ENCODE results near the gene GLOD4. TPM values are rescaled to one million over a fixed set of nuclear protein-coding genes. Genes with fewer than 3 reads are reported as not detected.
A peak's percentile ranks its signal among the peaks of the same experiment; 100 is the strongest.

GLOD4 gene
- total RNA-seq, 3 donors from 2014 or later: 47.5 to 61.1 (median 59.9) TPM

GRCh38 chr17:725746-726145, 56.3 kb downstream of the GLOD4 start:
- no peaks in the 10 kb centered on the region for H3K4me1 ChIP-seq
- DNase-seq (ENCODE audit: low spot score in 2 of 2): no peak
- no peaks in the 10 kb centered on the region for H3K36me3 ChIP-seq
- no peak overlapping the region for H3K27ac ChIP-seq
- H3K4me3 ChIP-seq: no peak overlapping the region
- H3K27me3 ChIP-seq: no peaks in the 10 kb centered on the region
- intact Hi-C loops (cut with DNase I; ENCODE audit: low total_unique reads): no loop called here
- TF ChIP-seq POLR2AphosphoS5 (IDR thresholded peaks at IDR 0.05) (no peak), POLR2A (IDR thresholded peaks at IDR 0.05) (no peak), CTCF (IDR thresholded peaks at IDR 0.05) (no peak)
- no peaks in the 10 kb centered on the region for H3K9me3 ChIP-seq

- no peak for TF ChIP-seq CTCF (IDR thresholded peaks at IDR 0.05)
- no peak for TF ChIP-seq POLR2A (IDR thresholded peaks at IDR 0.05)
- no peak for TF ChIP-seq POLR2AphosphoS5 (IDR thresholded peaks at IDR 0.05)
- DNase-seq (ENCODE audit: low spot score in 2 of 2): no peak
- Histone ChIP-seq H3K4me3 (no peak overlapping the region), H3K9me3 (no peaks in the 10 kb centered on the region), H3K27ac (no peak overlapping the region), H3K36me3 (no peaks in the 10 kb centered on the region), H3K27me3 (no peaks in the 10 kb centered on the region), H3K4me1 (no peaks in the 10 kb centered on the region)
- intact Hi-C loops (cut with DNase I; ENCODE audit: low total_unique reads): no loop called here
Measured at GRCh38 chr17:725084-725483, 57.0 kb downstream of the GLOD4 start.

DNA sequence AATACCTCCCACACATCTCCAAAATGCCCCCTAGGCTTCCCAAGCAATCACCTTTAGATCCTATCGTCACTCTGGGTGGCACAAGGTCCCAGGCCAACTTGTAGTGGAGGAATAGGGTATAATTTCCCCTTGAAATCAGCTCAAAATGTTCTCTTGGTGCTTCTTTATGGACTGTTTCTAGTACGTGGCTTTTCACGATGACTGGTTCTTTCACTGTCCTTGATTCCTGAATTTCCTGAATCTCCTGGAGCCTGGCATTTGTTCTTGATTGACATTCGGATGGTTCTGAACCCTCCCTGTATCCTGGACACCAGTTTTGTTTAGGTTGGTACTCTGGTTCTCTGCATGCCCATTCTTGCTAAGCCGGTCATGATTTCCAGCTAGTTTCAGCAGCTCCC, 60.5 kb downstream of the GLOD4 start:
- H3K4me1 ChIP-seq: no peaks in the 10 kb centered on the region
- no peaks in the 10 kb centered on the region for H3K36me3 ChIP-seq
- no peak for DNase-seq (ENCODE audit: low spot score in 2 of 2)
- H3K27me3 ChIP-seq: no peaks in the 10 kb centered on the region
- no peak overlapping the region for H3K4me3 ChIP-seq
- no peaks in the 10 kb centered on the region for H3K9me3 ChIP-seq
- no peak for TF ChIP-seq POLR2AphosphoS5 (IDR thresholded peaks at IDR 0.05)
- TF ChIP-seq POLR2A (IDR thresholded peaks at IDR 0.05): no peak
- TF ChIP-seq CTCF (IDR thresholded peaks at IDR 0.05): no peak
- intact Hi-C loops (cut with DNase I; ENCODE audit: low total_unique reads): no loop called here
- H3K27ac ChIP-seq: peak overlapping the region in 1 of 2 donors; percentile 48

DNA sequence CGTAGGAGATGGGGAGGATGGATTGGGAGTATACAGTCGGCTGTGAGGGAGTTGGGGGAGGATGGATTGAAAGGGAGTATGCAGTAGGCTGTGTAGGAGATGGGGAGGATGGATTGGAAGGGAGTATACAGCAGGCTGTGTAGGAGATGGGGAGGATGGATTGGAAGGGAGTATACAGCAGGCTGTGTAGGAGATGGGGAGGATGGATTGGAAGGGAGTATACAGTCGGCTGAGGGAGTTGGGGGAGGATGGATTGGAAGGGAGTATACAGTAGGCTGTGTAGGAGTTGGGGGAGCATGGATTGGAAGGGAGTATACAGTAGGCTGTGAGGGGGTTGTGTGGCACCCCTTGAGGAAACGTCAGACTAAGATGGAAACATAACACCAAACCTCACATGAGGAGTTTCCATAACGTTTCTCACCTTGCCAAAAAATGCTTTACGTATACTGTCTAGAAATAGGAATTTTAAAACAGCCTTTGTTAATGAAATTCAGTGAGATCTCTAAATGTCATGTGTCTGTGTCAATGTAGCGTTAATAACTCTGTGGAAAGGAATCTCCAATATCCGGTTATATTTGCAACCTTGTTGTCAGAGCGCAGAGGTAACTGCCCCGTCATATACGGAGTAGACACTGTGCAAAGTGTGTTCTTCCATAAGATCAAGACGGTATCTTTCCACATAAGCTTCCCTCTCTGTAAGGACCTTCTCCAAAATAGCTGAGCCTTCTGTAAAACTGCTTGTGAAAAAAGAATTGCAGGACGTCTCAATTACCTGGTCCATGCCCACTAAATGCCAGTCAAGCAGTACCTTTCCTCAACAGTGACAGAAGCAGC, 61.2 kb downstream of the GLOD4 start:
- Histone ChIP-seq H3K27ac (peak overlapping the region in 1 of 2 donors; percentile 48), H3K27me3 (no peaks in the 10 kb centered on the region), H3K4me1 (peaks cover 0 to 4% of the 10 kb centered on the region in 2 donors), H3K36me3 (no peaks in the 10 kb centered on the region), H3K4me3 (no peak overlapping the region), H3K9me3 (no peaks in the 10 kb centered on the region)
- no peak for TF ChIP-seq CTCF (IDR thresholded peaks at IDR 0.05)
- no peak for TF ChIP-seq POLR2A (IDR thresholded peaks at IDR 0.05)
- no peak for TF ChIP-seq POLR2AphosphoS5 (IDR thresholded peaks at IDR 0.05)
- no peak for DNase-seq (ENCODE audit: low spot score in 2 of 2)
- intact Hi-C loops (cut with DNase I; ENCODE audit: low total_unique reads): no loop called here

- Histone ChIP-seq H3K4me3 (no peak overlapping the region), H3K36me3 (no peaks in the 10 kb centered on the region), H3K9me3 (no peaks in the 10 kb centered on the region), H3K27ac (no peak overlapping the region), H3K27me3 (no peaks in the 10 kb centered on the region), H3K4me1 (peaks cover 0 to 10% of the 10 kb centered on the region in 2 donors)
- intact Hi-C loops (cut with DNase I; ENCODE audit: low total_unique reads): no loop called here
- TF ChIP-seq POLR2A (IDR thresholded peaks at IDR 0.05) (no peak), POLR2AphosphoS5 (IDR thresholded peaks at IDR 0.05) (no peak), CTCF (IDR thresholded peaks at IDR 0.05) (no peak)
- no peak for DNase-seq (ENCODE audit: low spot score in 2 of 2)
Measured at GRCh38 chr17:718075-718474, 64.0 kb downstream of the GLOD4 start.
